Stimulated activated CD4-positive, alpha-beta T cell treated with anti-CD3 and anti-CD28 coated beads, TNF-alpha, amount 100 ng/mL, for 48 hours (primary cell): Measurements from ENCODE around the gene RFFL.
"Not testable (repeated sequence)": the region's sequence is repeated elsewhere in the genome, so short reads cannot be mapped to it uniquely, and the experiment has no call there.

Source experiments
- DNase-seq, 3 donors: peaks; one replicate each; pipeline ENCODE4 v3.0.0-alpha.2; 2020; ENCODE audit warnings: low read depth in 3 of 3

The RFFL gene

GRCh38 chr17:35063514-35064223, at the start of gene RFFL:
Gene RFFL, minus strand, starts transcription at chr17:35063707. Its CDS starts 37,154 bp downstream, at chr17:35026553.
- peak; percentile 78 to 89 (median 82) for DNase-seq

GRCh38 chr17:35110791-35111190, 47.3 kb upstream of the RFFL start:
- not testable (repeated sequence) for DNase-seq

- no peak for DNase-seq
These were observed 41.4 kb upstream of the RFFL start for GRCh38 chr17:35104844-35105450.

- no peak for DNase-seq
These were observed 39.8 kb upstream of the RFFL start for GRCh38 chr17:35103271-35103670.

GRCh38 chr17:35101725-35102124, 38.2 kb upstream of the RFFL start:
- DNase-seq: no peak

GRCh38 chr17:35101036-35101435, 37.5 kb upstream of the RFFL start:
- DNase-seq: no peak

GRCh38 chr17:35099908-35100307, 36.4 kb upstream of the RFFL start:
- no peak for DNase-seq

GRCh38 chr17:35097776-35098175, 34.3 kb upstream of the RFFL start:
- no peak for DNase-seq

- no peak for DNase-seq
These were observed 32.2 kb upstream of the RFFL start for GRCh38 chr17:35095741-35096140.

- DNase-seq: no peak
These were observed 31.4 kb upstream of the RFFL start for GRCh38 chr17:35094902-35095301.

GRCh38 chr17:35090707-35091106, 27.2 kb upstream of the RFFL start:
- DNase-seq: not testable (repeated sequence)

- peak in 2 of 3 donors; percentile 27 to 40 for DNase-seq
These were observed 26.2 kb upstream of the RFFL start for GRCh38 chr17:35089586-35090296.

GRCh38 chr17:35088881-35089585, 25.5 kb upstream of the RFFL start:
- DNase-seq: peak; percentile 77 to 86 (median 81)

- no peak for DNase-seq
These were observed 24.9 kb upstream of the RFFL start for GRCh38 chr17:35088356-35088880.

- no peak for DNase-seq
These were observed 24.3 kb upstream of the RFFL start for GRCh38 chr17:35087731-35088355.

GRCh38 chr17:35086931-35087573, 23.5 kb upstream of the RFFL start:
- DNase-seq: no peak

- DNase-seq: no peak
These were observed 22.7 kb upstream of the RFFL start for GRCh38 chr17:35086164-35086563.

- no peak for DNase-seq
These were observed 21.5 kb upstream of the RFFL start for GRCh38 chr17:35084987-35085386.

GRCh38 chr17:35083071-35083470, 19.6 kb upstream of the RFFL start:
- DNase-seq: no peak

- DNase-seq: no peak
These were observed 18.7 kb upstream of the RFFL start for GRCh38 chr17:35082073-35082657.

- no peak for DNase-seq
These were observed 18.1 kb upstream of the RFFL start for GRCh38 chr17:35081638-35082037.
